Measurements from ENCODE around the gene SLC39A10.
"Not testable (repeated sequence)": the region's sequence is repeated elsewhere in the genome, so short reads cannot be mapped to it uniquely, and the experiment has no call there.

SLC39A10 gene

GRCh38 chr2:195642027-195642678, 14.9 kb upstream of the SLC39A10 start:
- no peak overlapping the region for H3K4me3 ChIP-seq (ENCODE audit: low read depth, low read length)
- no peak for TF ChIP-seq CTCF (IDR thresholded peaks at IDR 0.05; ENCODE audit: insufficient read depth, low read length, missing control alignments)
- ChIA-PET POLR2A (no interaction called here), CTCF (interaction anchor here (1.1 kb wide), 1 partner anchor 9 kb away, joined by 3 read pairs; no protein-coding TSS in a partner anchor)
- DNase-seq (ENCODE audit: low read depth, low spot score) = no peak

GRCh38 chr2:195642679-195643068, 14.4 kb upstream of the SLC39A10 start:
- H3K4me3 ChIP-seq (ENCODE audit: low read depth, low read length) = no peak overlapping the region
- ChIA-PET POLR2A (no interaction called here), CTCF (interaction anchor here (1.1 kb wide), 1 partner anchor 9 kb away, joined by 3 read pairs; no protein-coding TSS in a partner anchor)
- DNase-seq (ENCODE audit: low read depth, low spot score) = no peak
- TF ChIP-seq CTCF (IDR thresholded peaks at IDR 0.05; ENCODE audit: insufficient read depth, low read length, missing control alignments) = no peak

GRCh38 chr2:195644708-195645107, 12.3 kb upstream of the SLC39A10 start:
- CTCF ChIA-PET; H3K4me3 ChIP-seq (ENCODE audit: low read depth, low read length); DNase-seq (ENCODE audit: low read depth, low spot score): not testable (repeated sequence)
- POLR2A ChIA-PET = interaction anchor here (0.8 kb wide), 1 partner anchor 12 kb away, joined by 3 read pairs; the partner anchor contains the start of gene SLC39A10

- no peak overlapping the region for H3K4me3 ChIP-seq (ENCODE audit: low read depth, low read length)
- CTCF ChIA-PET = no interaction called here
- no peak for DNase-seq (ENCODE audit: low read depth, low spot score)
- no peak for TF ChIP-seq CTCF (IDR thresholded peaks at IDR 0.05; ENCODE audit: insufficient read depth, low read length, missing control alignments)
- POLR2A ChIA-PET = interaction anchor here (1.6 kb wide), 1 partner anchor 12 kb away, joined by 3 read pairs; the partner anchor contains the start of gene SLC39A10
Measured at GRCh38 chr2:195645413-195645812, 11.6 kb upstream of the SLC39A10 start.

- CTCF ChIA-PET = no interaction called here
- POLR2A ChIA-PET = interaction anchor here (1.6 kb wide), 1 partner anchor 11 kb away, joined by 3 read pairs; the partner anchor contains the start of gene SLC39A10
Measured at GRCh38 chr2:195646424-195646823, 10.6 kb upstream of the SLC39A10 start.

GRCh38 chr2:195647302-195647701, 9.7 kb upstream of the SLC39A10 start:
- no peak overlapping the region for H3K4me3 ChIP-seq (ENCODE audit: low read depth, low read length)
- no peak for DNase-seq (ENCODE audit: low read depth, low spot score)
- ChIA-PET POLR2A (no interaction called here), CTCF (no interaction called here)
- no peak for TF ChIP-seq CTCF (IDR thresholded peaks at IDR 0.05; ENCODE audit: insufficient read depth, low read length, missing control alignments)

More at GRCh38 chr2:195646424-195646823, 10.6 kb upstream of the SLC39A10 start:
- no peak for DNase-seq (ENCODE audit: low read depth, low spot score)
- TF ChIP-seq CTCF (IDR thresholded peaks at IDR 0.05; ENCODE audit: insufficient read depth, low read length, missing control alignments) = no peak
- no peak overlapping the region for H3K4me3 ChIP-seq (ENCODE audit: low read depth, low read length)

- CTCF ChIA-PET; H3K4me3 ChIP-seq (ENCODE audit: low read depth, low read length); DNase-seq (ENCODE audit: low read depth, low spot score): not testable (repeated sequence)
- POLR2A ChIA-PET = interaction anchor here (1.0 kb wide), 1 partner anchor 8 kb away, joined by 4 read pairs; the partner anchor contains the start of gene SLC39A10
Measured at GRCh38 chr2:195648370-195648769, 8.7 kb upstream of the SLC39A10 start.
